H9 (cell line): ENCODE measurements around the gene CFAP61. TPM values are rescaled to one million over a fixed set of nuclear protein-coding genes. Genes with fewer than 3 reads are reported as not detected.

Experiments used
- DNase-seq: peaks from one replicate; pipeline ENCODE4 v3.0.0-alpha.2; 2017
- H2AFZ ChIP-seq: one replicate; pipeline ENCODE4 v1.6.1; 2013; ENCODE audit warnings: mild to moderate bottlenecking, low read length, control low read depth, moderate library complexity
- H2AK5ac ChIP-seq: 2 replicates; pipeline ENCODE4 v1.6.1; 2013; ENCODE audit warnings: low read length, control low read depth, mixed read lengths; ENCODE audit not compliant: insufficient read length
- H2BK120ac ChIP-seq: one replicate; pipeline ENCODE4 v1.6.1; 2013; ENCODE audit warnings: low read depth, mild to moderate bottlenecking, low read length, control low read depth, inconsistent platforms; ENCODE audit not compliant: poor library complexity, severe bottlenecking
- H2BK12ac ChIP-seq: 2 replicates; pipeline ENCODE4 v1.6.1; 2013; ENCODE audit warnings: low read length, control low read depth, mixed read lengths, low read depth; ENCODE audit not compliant: insufficient read length
- H2BK15ac ChIP-seq: 2 replicates; pipeline ENCODE4 v1.6.1; 2013; ENCODE audit warnings: low read depth, low read length, control low read depth
- H2BK20ac ChIP-seq: one replicate; pipeline ENCODE4 v1.6.1; 2013; ENCODE audit warnings: low read depth, mild to moderate bottlenecking, low read length, control low read depth, inconsistent platforms; ENCODE audit not compliant: poor library complexity, severe bottlenecking
- H2BK5ac ChIP-seq: 2 replicates; pipeline ENCODE4 v1.6.1; 2013; ENCODE audit warnings: low read length, control low read depth, mixed read lengths; ENCODE audit not compliant: insufficient read length
- H3K14ac ChIP-seq: 2 replicates; pipeline ENCODE4 v1.6.1; 2013; ENCODE audit warnings: low read length, control low read depth; ENCODE audit not compliant: insufficient read depth
- H3K18ac ChIP-seq: 2 replicates; pipeline ENCODE4 v1.6.1; 2013; ENCODE audit warnings: low read depth, mild to moderate bottlenecking, mixed read lengths, low read length, control low read depth; ENCODE audit not compliant: insufficient read length
- H3K23ac ChIP-seq: 2 replicates; pipeline ENCODE4 v1.6.1; 2013; ENCODE audit warnings: low read length, control low read depth, mixed read lengths, low read depth; ENCODE audit not compliant: insufficient read length
- H3K23me2 ChIP-seq: 2 replicates; pipeline ENCODE4 v1.6.1; 2013; ENCODE audit warnings: low read depth, mild to moderate bottlenecking, mixed read lengths, low read length, control low read depth; ENCODE audit not compliant: insufficient read length, poor library complexity, severe bottlenecking
- H3K27ac ChIP-seq: 2 replicates; pipeline ENCODE4 v1.5.1; 2013; ENCODE audit warnings: low read length, control low read depth, mixed read lengths, low read depth; ENCODE audit not compliant: insufficient read length
- H3K27me3 ChIP-seq: 2 replicates; pipeline ENCODE4 v1.6.1; 2013; ENCODE audit warnings: low read length, control low read depth, inconsistent platforms; ENCODE audit not compliant: insufficient read depth
- H3K4ac ChIP-seq: 2 replicates; pipeline ENCODE4 v1.6.1; 2013; ENCODE audit warnings: low read depth, mild to moderate bottlenecking, control low read depth, inconsistent platforms, low read length, moderate library complexity
- H3K4me1 ChIP-seq: 2 replicates; pipeline ENCODE4 v1.6.1; 2013; ENCODE audit warnings: low read length, control low read depth, inconsistent platforms; ENCODE audit not compliant: insufficient read depth
- H3K4me2 ChIP-seq: 2 replicates; pipeline ENCODE4 v1.6.1; 2013; ENCODE audit warnings: low read length, control low read depth, mixed read lengths; ENCODE audit not compliant: insufficient read length, insufficient read depth
- H3K56ac ChIP-seq: 2 replicates; pipeline ENCODE4 v1.6.1; 2013; ENCODE audit warnings: low read depth, mild to moderate bottlenecking, mixed read lengths, low read length, control low read depth; ENCODE audit not compliant: insufficient read length
- H3K79me1 ChIP-seq: 2 replicates; pipeline ENCODE4 v1.6.1; 2013; ENCODE audit warnings: low read depth, mild to moderate bottlenecking, moderate library complexity, low read length, control low read depth, inconsistent platforms; ENCODE audit not compliant: insufficient read depth, poor library complexity, severe bottlenecking
- H3K79me2 ChIP-seq: 2 replicates; pipeline ENCODE4 v1.6.1; 2013; ENCODE audit warnings: low read length, control low read depth, inconsistent platforms; ENCODE audit not compliant: insufficient read depth
- H3K9ac ChIP-seq: 2 replicates; pipeline ENCODE4 v1.6.1; 2013; ENCODE audit warnings: low read length, control low read depth, mixed read lengths; ENCODE audit not compliant: insufficient read length; ENCODE audit errors: extremely low read depth
- H3K9me3 ChIP-seq: one replicate; pipeline ENCODE4 v1.6.1; 2013; ENCODE audit warnings: low read depth, low read length, inconsistent platforms; ENCODE audit not compliant: control insufficient read depth
- H3T11ph ChIP-seq: one replicate; pipeline ENCODE4 v1.6.1; 2013; ENCODE audit warnings: mild to moderate bottlenecking, low read length, control low read depth, inconsistent platforms
- H4K20me1 ChIP-seq: one replicate; pipeline ENCODE4 v1.6.1; 2013; ENCODE audit not compliant: control insufficient read depth, insufficient read length, insufficient read depth
- H4K5ac ChIP-seq: 2 replicates; pipeline ENCODE4 v1.6.1; 2013; ENCODE audit warnings: low read depth, mild to moderate bottlenecking, mixed read lengths, low read length, control low read depth; ENCODE audit not compliant: insufficient read length
- H4K8ac ChIP-seq: replicated peaks from 2 replicates; pipeline ENCODE4 v1.6.1; 2013; ENCODE audit warnings: low read length, control low read depth, mixed read lengths, low read depth; ENCODE audit not compliant: insufficient read length
- H4K91ac ChIP-seq: 2 replicates; pipeline ENCODE4 v1.6.1; 2013; ENCODE audit warnings: low read depth, mild to moderate bottlenecking, moderate library complexity, mixed read lengths, low read length, control low read depth; ENCODE audit not compliant: insufficient read length
- H3K27ac Mint-ChIP-seq, 3 experiments: 2 replicates in 2 of 3; 3 replicates in 1 of 3; pipeline ENCODE4 v1.8.0; 2020 to 2021; ENCODE audit warnings: mixed read lengths in 3 of 3, mild to moderate bottlenecking in 1 of 3, moderate library complexity in 1 of 3
- H3K27me3 Mint-ChIP-seq: 2 replicates; pipeline ENCODE4 v1.8.0; 2021; ENCODE audit warnings: low read depth, mild to moderate bottlenecking, moderate library complexity, mixed read lengths
- H3K36me3 Mint-ChIP-seq, 3 experiments: 2 replicates in 2 of 3; 3 replicates in 1 of 3; pipeline ENCODE4 v1.8.0; 2020 to 2021; ENCODE audit warnings: low read depth in 3 of 3, mixed read lengths in 3 of 3; ENCODE audit not compliant: insufficient read depth in 1 of 3
- H3K4me1 Mint-ChIP-seq, 2 experiments: 2 replicates each; pipeline ENCODE4 v1.8.0; 2020; ENCODE audit warnings: mixed read lengths in 2 of 2
- H3K4me3 Mint-ChIP-seq, 2 experiments: 2 replicates in 1 of 2; 3 replicates in 1 of 2; pipeline ENCODE4 v1.8.0; 2020 to 2021; ENCODE audit warnings: mild to moderate bottlenecking in 2 of 2, mixed read lengths in 2 of 2, moderate library complexity in 1 of 2
- H3K9me3 Mint-ChIP-seq, 2 experiments: 2 replicates in 1 of 2; 3 replicates in 1 of 2; pipeline ENCODE4 v1.8.0; 2020; ENCODE audit warnings: mild to moderate bottlenecking in 2 of 2, mixed read lengths in 2 of 2, moderate library complexity in 1 of 2
- WGBS: extraction: QIAGEN DNeasy Blood & Tissue Kit; methylation state at CpG from one replicate; pipeline ENCODE4 v1.1.7; 2013; ENCODE audit warnings: missing lambda C conversion rate, low lambda C conversion rate, mixed read lengths; ENCODE audit not compliant: insufficient read length; ENCODE audit errors: extremely low coverage; 5-methylcytosine and 5-hydroxymethylcytosine counted together
- total RNA-seq: library from RNA; stranded (reverse); gene quantifications from 2 replicates; pipeline ENCODE4 v1.2.1, GENCODE V29; 2021
- TF ChIP-seq, protein P1 (sequence below): fragments of 200-600 bp; sonication (generic); conservative IDR thresholded peaks from 3 replicates; pipeline ENCODE4 v1.8.0; 2021; ENCODE audit warnings: antibody characterized with exemption, mild to moderate bottlenecking

The CFAP61 gene
- total RNA-seq, 1 experiment from 2014 or later = 0.44 TPM

DNA sequence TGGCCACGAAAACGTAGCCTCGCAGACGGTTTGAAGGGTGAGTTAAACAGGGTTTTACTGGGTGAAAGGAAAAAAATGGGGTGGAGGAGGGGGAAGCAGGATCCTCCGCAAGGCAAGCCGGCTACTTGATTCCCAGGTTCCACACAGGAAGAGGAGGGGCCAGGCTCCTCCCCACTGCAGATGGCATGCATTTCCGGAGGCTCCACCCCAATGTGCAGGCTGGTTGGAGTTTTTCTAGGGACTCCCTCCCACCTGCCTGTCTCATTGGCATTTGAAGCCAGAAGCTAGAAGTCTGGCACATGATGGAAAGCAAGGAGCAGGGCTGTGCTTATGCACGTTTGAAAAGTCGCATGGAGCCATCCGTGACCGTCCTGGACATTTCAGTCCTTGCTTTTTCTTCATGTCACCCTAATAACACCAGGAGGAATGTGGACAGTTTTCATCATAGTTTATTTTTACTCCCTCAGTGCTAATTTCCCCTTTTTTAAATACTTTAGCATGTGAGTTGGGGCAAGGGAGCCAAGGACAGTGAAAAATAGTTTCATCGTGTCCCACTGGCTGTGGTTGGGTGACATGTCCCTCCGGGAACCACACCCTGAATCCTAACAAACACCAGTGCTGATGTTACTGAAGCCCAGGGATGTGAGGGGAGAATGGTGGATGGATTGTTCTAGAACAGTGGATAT is 215.5 kb downstream of the CFAP61 start:
- peak overlapping the region in 2 of 3 experiments; percentile 72 to 82; a peak in 3 of 7 replicates for H3K27ac Mint-ChIP-seq
- H3K4me2 ChIP-seq = no peak overlapping the region
- H2BK5ac ChIP-seq = peak overlapping the region; percentile 26
- TF ChIP-seq, protein P1, sequence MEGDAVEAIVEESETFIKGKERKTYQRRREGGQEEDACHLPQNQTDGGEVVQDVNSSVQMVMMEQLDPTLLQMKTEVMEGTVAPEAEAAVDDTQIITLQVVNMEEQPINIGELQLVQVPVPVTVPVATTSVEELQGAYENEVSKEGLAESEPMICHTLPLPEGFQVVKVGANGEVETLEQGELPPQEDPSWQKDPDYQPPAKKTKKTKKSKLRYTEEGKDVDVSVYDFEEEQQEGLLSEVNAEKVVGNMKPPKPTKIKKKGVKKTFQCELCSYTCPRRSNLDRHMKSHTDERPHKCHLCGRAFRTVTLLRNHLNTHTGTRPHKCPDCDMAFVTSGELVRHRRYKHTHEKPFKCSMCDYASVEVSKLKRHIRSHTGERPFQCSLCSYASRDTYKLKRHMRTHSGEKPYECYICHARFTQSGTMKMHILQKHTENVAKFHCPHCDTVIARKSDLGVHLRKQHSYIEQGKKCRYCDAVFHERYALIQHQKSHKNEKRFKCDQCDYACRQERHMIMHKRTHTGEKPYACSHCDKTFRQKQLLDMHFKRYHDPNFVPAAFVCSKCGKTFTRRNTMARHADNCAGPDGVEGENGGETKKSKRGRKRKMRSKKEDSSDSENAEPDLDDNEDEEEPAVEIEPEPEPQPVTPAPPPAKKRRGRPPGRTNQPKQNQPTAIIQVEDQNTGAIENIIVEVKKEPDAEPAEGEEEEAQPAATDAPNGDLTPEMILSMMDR = no peak
- H3K79me1 ChIP-seq = no peaks in the 10 kb centered on the region
- H2AFZ ChIP-seq = peak overlapping the region; percentile 86
- no peaks in the 10 kb centered on the region for H3K79me2 ChIP-seq
- no peak overlapping the region for H3K14ac ChIP-seq
- peaks cover 4% of the 10 kb centered on the region for H3K23me2 ChIP-seq
- peak; percentile 67 for DNase-seq
- H4K91ac ChIP-seq = no peak overlapping the region
- H4K20me1 ChIP-seq = peaks cover 6% of the 10 kb centered on the region
- no peak overlapping the region for H2AK5ac ChIP-seq
- peaks cover 4% of the 10 kb centered on the region; the same call in 1 of the 2 replicates for H3K4me1 ChIP-seq
- H3K27me3 Mint-ChIP-seq = no peaks in the 10 kb centered on the region
- no peak overlapping the region for H3K27ac ChIP-seq
- peak overlapping the region; percentile 76 for H3K56ac ChIP-seq
- H3K9ac ChIP-seq = no peak overlapping the region
- no peak overlapping the region for H3T11ph ChIP-seq
- H2BK15ac ChIP-seq = no peak overlapping the region; the same call in 1 of the 2 replicates
- peak overlapping the region; percentile 95 for H4K8ac ChIP-seq
- H3K18ac ChIP-seq = no peak overlapping the region
- no peaks in the 10 kb centered on the region for H3K27me3 ChIP-seq
- H3K23ac ChIP-seq = no peak overlapping the region
- no peaks in the 10 kb centered on the region for H3K9me3 ChIP-seq
- no peaks in the 10 kb centered on the region for H3K9me3 Mint-ChIP-seq
- H3K4ac ChIP-seq = no peak overlapping the region
- no peak overlapping the region for H2BK12ac ChIP-seq
- H3K4me1 Mint-ChIP-seq = peaks cover 5 to 10% of the 10 kb centered on the region in 2 experiments
- H4K5ac ChIP-seq = peak overlapping the region; percentile 4
- no peak overlapping the region for H2BK20ac ChIP-seq
- WGBS = no CpG with 5 or more reads among the region's 13 CpGs
- no peak overlapping the region for H2BK120ac ChIP-seq
- no peak overlapping the region for H3K4me3 Mint-ChIP-seq
- H3K36me3 Mint-ChIP-seq = no peaks in the 10 kb centered on the region
